Raji (cell line): ENCODE measurements around the gene RPL29.

Experiments used
- POLR2A ChIP-seq: IDR thresholded peaks from 2 replicates; pipeline ENCODE4 v1.6.1; 2011; ENCODE audit warnings: low read depth, low read length, control low read depth; ENCODE audit not compliant: insufficient read depth

The RPL29 gene

GRCh38 chr3:52017586-52017985 lies 21.9 kb upstream of the RPL29 start:
- no peak for TF ChIP-seq POLR2A

GRCh38 chr3:52015438-52016228 lies 19.9 kb upstream of the RPL29 start:
- TF ChIP-seq POLR2A = no peak

- no peak for TF ChIP-seq POLR2A
Observed at GRCh38 chr3:52014613-52015012, 18.9 kb upstream of the RPL29 start.

DNA sequence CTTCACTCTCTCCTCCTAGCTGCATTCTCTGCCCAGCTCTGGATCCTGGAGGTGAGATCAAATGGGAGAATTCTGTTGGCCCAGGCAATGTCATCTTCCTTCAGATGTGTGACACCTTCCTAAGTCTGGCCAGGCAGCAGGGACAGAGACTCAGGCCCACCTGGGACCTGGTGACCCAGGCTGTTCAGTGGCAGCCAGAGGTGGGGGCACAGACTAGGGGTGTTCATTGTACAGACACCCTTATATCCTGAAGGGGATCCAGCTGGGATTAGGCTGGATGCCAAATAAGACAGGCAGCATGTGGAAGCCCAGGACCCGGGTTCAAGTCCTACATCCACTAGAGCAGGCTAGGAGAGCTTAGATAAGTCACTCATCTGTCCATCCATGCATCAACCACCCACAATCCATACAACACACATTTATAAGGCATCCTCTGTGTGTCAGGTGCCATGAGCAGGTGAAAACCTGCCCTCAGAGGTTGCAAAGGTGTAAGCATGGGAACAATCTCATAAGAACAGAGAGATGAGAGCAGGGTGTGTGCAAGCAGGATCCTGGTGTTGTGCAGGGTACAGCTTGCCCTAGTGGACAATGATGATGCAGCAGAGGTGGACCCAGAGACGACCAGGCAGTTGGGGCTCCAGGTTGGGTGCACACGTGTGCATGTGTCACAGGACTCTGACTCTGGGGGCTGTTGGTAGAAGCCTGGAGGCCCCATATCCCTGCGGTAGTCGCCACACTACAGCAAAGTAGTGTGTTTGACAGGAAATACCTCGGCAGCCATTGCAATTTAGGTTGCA lies 18.3 kb upstream of the RPL29 start:
- TF ChIP-seq POLR2A = no peak

DNA sequence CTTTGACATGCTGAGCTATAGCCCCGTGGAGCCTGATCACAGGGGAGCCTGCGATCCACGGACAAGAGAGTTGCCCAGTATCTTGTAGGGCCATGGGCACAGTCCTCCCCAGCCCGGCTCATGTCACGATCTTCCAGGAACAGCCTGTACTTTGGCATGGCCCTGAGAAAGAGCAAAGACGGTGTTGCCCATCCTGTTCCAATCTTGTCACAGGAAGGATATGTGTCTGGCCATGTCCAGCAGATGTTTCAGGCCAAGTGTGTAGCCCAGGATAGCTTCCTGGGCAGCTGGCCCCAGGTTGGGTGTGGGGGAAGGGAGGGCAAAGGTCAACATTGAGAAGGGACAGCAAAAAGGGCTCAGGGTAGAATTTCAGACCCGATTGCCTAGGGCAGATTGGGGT lies 17.0 kb upstream of the RPL29 start:
- no peak for TF ChIP-seq POLR2A

DNA sequence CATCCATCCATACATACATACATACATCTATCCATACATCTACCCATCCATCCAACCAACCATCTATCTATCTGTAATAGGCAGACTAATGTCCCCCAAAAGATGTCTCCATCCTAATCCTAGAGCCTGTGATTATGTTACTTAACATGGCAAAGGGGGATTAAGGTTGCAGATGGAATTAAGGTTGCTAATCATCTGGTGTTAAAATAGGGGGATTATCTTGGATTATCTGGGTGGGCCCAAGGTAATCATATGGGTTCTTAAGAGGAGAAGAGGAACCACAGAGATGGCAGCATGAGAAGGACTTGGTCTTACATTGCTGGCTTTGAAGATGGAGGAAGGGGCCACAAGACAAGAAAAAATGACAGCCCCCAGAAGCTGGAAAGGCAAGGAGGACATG lies 14.7 kb upstream of the RPL29 start:
- TF ChIP-seq POLR2A = no peak

DNA sequence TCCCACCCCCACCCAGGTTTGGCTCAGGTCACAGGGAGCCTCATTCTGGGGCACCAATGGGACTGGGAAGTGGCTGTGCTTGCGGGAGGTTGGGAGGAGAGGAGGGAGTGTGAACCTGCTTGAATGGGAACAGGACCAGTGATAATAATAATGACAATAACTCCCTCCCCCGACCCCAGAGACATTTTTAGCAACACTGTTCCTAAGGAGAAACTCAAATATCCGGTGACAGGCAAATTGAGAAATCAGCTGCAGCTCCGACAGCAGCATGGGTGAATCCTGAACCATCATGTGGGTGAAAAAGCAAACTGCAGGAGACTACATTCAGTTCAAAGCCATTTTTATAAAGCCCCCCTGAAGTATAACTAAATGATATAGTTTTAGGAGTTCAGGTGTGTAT lies 11.6 kb upstream of the RPL29 start:
- TF ChIP-seq POLR2A = no peak

GRCh38 chr3:52006820-52007133 lies 11.1 kb upstream of the RPL29 start:
- no peak for TF ChIP-seq POLR2A

- no peak for TF ChIP-seq POLR2A
Observed at GRCh38 chr3:52006017-52006819, 10.5 kb upstream of the RPL29 start.

- no peak for TF ChIP-seq POLR2A
Observed at GRCh38 chr3:52005571-52005986, 9.9 kb upstream of the RPL29 start.

- TF ChIP-seq POLR2A = no peak
Observed at GRCh38 chr3:52004906-52005395, 9.3 kb upstream of the RPL29 start.

GRCh38 chr3:52004163-52004787 lies 8.6 kb upstream of the RPL29 start:
- TF ChIP-seq POLR2A = no peak

- no peak for TF ChIP-seq POLR2A
Observed at GRCh38 chr3:52002748-52003147, 7.1 kb upstream of the RPL29 start.

DNA sequence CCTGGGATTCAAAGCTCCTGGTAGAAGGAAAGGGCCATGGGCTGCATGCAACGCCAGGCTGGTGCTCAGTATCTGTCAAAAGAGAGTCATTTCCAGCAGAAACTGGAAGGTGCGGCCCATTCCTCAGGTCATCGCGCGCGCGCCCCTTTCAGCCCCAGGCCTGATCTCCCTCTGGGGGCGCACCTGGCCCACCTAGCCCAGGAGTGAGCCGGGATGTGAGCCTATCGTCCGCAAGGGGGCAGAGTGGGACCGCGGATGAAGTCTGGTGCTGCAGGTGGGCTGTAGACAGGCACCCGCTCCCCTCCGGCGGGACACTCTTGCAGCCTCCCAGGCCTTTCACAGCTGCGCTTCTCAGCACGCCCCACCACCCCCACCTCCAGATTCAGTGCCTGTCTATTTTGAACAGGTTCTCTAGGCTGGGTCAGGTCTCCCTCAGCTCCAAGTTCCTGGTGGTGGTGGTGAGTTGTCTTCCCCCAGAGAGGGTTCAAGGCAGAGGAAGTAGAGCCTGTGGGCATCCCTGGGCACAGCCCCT lies 5.8 kb upstream of the RPL29 start:
- TF ChIP-seq POLR2A = no peak

DNA sequence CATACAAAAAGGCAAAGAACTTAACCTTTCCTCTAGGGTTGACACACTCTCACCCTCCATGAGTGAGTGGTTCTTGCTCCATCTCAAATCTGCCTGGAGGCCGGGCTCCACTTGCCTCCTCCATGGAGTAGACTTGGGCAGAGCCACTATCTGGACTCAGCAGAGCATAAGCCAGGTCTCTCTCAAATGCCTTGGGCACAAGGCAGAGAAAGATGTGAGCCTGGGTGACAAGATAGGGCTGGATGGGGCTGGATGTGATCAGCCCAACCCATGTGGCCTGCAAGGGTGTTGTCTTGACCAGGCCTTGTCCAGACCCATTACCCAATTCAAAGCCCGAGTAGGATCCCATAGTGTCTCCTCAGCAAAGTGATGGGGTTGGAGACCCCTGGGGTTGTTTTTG lies 4.2 kb upstream of the RPL29 start:
- no peak for TF ChIP-seq POLR2A

GRCh38 chr3:51998774-51999173 lies 3.1 kb upstream of the RPL29 start:
- no peak for TF ChIP-seq POLR2A
